A549 (cell line): ENCODE data around the gene IL18RAP. TPM values are rescaled to one million over a fixed set of nuclear protein-coding genes. Genes with fewer than 3 reads are reported as not detected.

ENCODE experiments used
- ATAC-seq, 2 experiments: fragments of 200-7000 bp in 1 of 2; fragments of >200 bp in 1 of 2; cut with Nextera tagmentation in 1 of 2; cut with Tn5 transposase in 1 of 2; 3 replicates each; pipeline versions ENCODE4 v1.8.0 to v1.9.1; 2018 to 2020; ENCODE audit warnings: mild to moderate bottlenecking in 1 of 2, moderate library complexity in 1 of 2
- CTCF ChIA-PET: fragments of 300-600 bp; sonication (Branson Sonifier 250); formaldehyde crosslinking; extraction: SDS; loops from one replicate; lab custom pipeline; 2021; ENCODE audit warnings: antibody characterized with exemption, inconsistent platforms; lab: Yijun Ruan, JAX
- POLR2A ChIA-PET: fragments of 350-600 bp; formaldehyde crosslinking; extraction: SDS; loops from one replicate; lab custom pipeline; 2021; ENCODE audit warnings: antibody characterized with exemption, inconsistent platforms; lab: Yijun Ruan, JAX
- DNase-seq, 2 experiments: peaks; one replicate each; pipeline versions ENCODE4 v3.0.0 to v3.0.0-alpha.2; 2011 to 2016; ENCODE audit warnings: low read depth in 1 of 2, low spot score in 1 of 2
- FAIRE-seq: peaks from 2 replicates; lab custom pipeline; 2011; peaks lifted over from hg19 to GRCh38; lab: Jason Lieb, UNC
- H3K27ac ChIP-seq, 2 experiments: fragments of >200 bp; sonication (Bioruptor Twin); formaldehyde crosslinking; 3 replicates each; pipeline ENCODE4 v1.5.1; 2016 to 2017
- H3K4me1 ChIP-seq: fragments of >200 bp; sonication (Bioruptor Twin); formaldehyde crosslinking; 3 replicates; pipeline ENCODE4 v1.6.1; 2016
- H3K4me2 ChIP-seq: fragments of >200 bp; sonication (Bioruptor Twin); formaldehyde crosslinking; 3 replicates; pipeline ENCODE4 v1.6.1; 2016
- H3K4me3 ChIP-seq: fragments of >200 bp; sonication (Bioruptor Twin); formaldehyde crosslinking; 3 replicates; pipeline ENCODE4 v1.5.1; 2016
- H3K9me3 ChIP-seq: fragments of >200 bp; sonication (Bioruptor Twin); formaldehyde crosslinking; 3 replicates; pipeline ENCODE4 v1.6.1; 2016
- CBX8 ChIP-seq: fragments of 200-600 bp; sonication (generic); IDR thresholded peaks from 2 replicates; pipeline ENCODE4 v1.6.1; 2016
- CEBPB ChIP-seq, 2 experiments: fragments of >200 bp in 1 of 2; sonication (Bioruptor Twin) in 1 of 2; formaldehyde crosslinking in 1 of 2; IDR thresholded peaks; 2 replicates each; pipeline ENCODE4 v1.6.1; 2012 to 2016
- CHD2 ChIP-seq: fragments of 150-350 bp; IDR thresholded peaks from 2 replicates; pipeline ENCODE4 v1.6.1; 2014; ENCODE audit warnings: low read length; ENCODE audit not compliant: partially characterized antibody
- CTCF ChIP-seq: fragments of >200 bp; sonication (Bioruptor Twin); formaldehyde crosslinking; IDR thresholded peaks from 3 replicates; pipeline ENCODE4 v1.5.1; 2016
- EHMT2 ChIP-seq: fragments of 200-600 bp; sonication (generic); IDR thresholded peaks from 2 replicates; pipeline ENCODE4 v1.6.1; 2016; ENCODE audit warnings: antibody characterized with exemption, low read depth, mild to moderate bottlenecking, moderate library complexity
- EP300 ChIP-seq, 2 experiments: fragments of >200 bp; sonication (Bioruptor Twin); formaldehyde crosslinking; IDR thresholded peaks; 2 replicates in 1 of 2; 3 replicates in 1 of 2; pipeline ENCODE4 v1.6.1; 2016 to 2017
- ESRRA ChIP-seq: fragments of 150-350 bp; IDR thresholded peaks from 2 replicates; pipeline ENCODE4 v1.6.1; 2014; ENCODE audit warnings: mild to moderate bottlenecking, low read length, borderline replicate concordance
- FOSB ChIP-seq: fragments of 250-450 bp; sonication (Bioruptor Pico); IDR thresholded peaks from 2 replicates; pipeline ENCODE4 v1.5.0; 2020; ENCODE audit warnings: mild to moderate bottlenecking, moderate library complexity
- FOXS1 ChIP-seq: fragments of 250-450 bp; sonication (Bioruptor Pico); IDR thresholded peaks from 2 replicates; pipeline ENCODE4 v1.5.0; 2020; ENCODE audit warnings: mild to moderate bottlenecking, moderate library complexity
- HDAC2 ChIP-seq: fragments of 200-600 bp; sonication (generic); IDR thresholded peaks from 2 replicates; pipeline ENCODE4 v1.6.1; 2016
- HEYL ChIP-seq: fragments of 250-450 bp; sonication (Bioruptor Pico); IDR thresholded peaks from 2 replicates; pipeline ENCODE4 v1.8.0; 2021; ENCODE audit warnings: mild to moderate bottlenecking, moderate library complexity
- HOXB5 ChIP-seq: fragments of 250-450 bp; sonication (Bioruptor Pico); IDR thresholded peaks from 2 replicates; pipeline ENCODE4 v1.5.0; 2020; ENCODE audit warnings: mild to moderate bottlenecking, moderate library complexity
- JUN ChIP-seq, 2 experiments: fragments of >200 bp; sonication (Bioruptor Twin); formaldehyde crosslinking; IDR thresholded peaks; 2 replicates in 1 of 2; 3 replicates in 1 of 2; pipeline ENCODE4 v1.6.1; 2016 to 2017
- KDM1A ChIP-seq: fragments of 200-600 bp; sonication (generic); IDR thresholded peaks from 2 replicates; pipeline ENCODE4 v1.6.1; 2016; ENCODE audit warnings: low read depth, mild to moderate bottlenecking
- MAFK ChIP-seq: fragments of 450-650 bp; IDR thresholded peaks from 2 replicates; pipeline ENCODE4 v1.6.1; 2014; ENCODE audit not compliant: partially characterized antibody
- MYC ChIP-seq: IDR thresholded peaks from 2 replicates; pipeline ENCODE4 v1.6.1; 2012; ENCODE audit warnings: mild to moderate bottlenecking, inconsistent platforms, low read length, improper control_type of control experiment, borderline replicate concordance
- NPAS2 ChIP-seq: fragments of 250-450 bp; sonication (Bioruptor Pico); IDR thresholded peaks from 2 replicates; pipeline ENCODE4 v1.8.0; 2022; ENCODE audit warnings: mild to moderate bottlenecking, moderate library complexity, borderline replicate concordance
- NR3C1 ChIP-seq: fragments of >200 bp; sonication (Bioruptor Twin); formaldehyde crosslinking; IDR thresholded peaks from 3 replicates; pipeline ENCODE4 v1.6.1; 2017
- POLR2A ChIP-seq: IDR thresholded peaks from 2 replicates; pipeline ENCODE4 v1.6.1; 2012; ENCODE audit warnings: mild to moderate bottlenecking, low read length
- RFX5 ChIP-seq: fragments of 450-650 bp; IDR thresholded peaks from 2 replicates; pipeline ENCODE4 v1.7.1; 2014; ENCODE audit warnings: antibody characterized with exemption, mild to moderate bottlenecking, moderate library complexity
- RNF2 ChIP-seq: fragments of 200-600 bp; sonication (generic); IDR thresholded peaks from 2 replicates; pipeline ENCODE4 v1.6.1; 2016; ENCODE audit warnings: low read depth, mild to moderate bottlenecking, antibody characterized with exemption, moderate library complexity, borderline replicate concordance
- SMC3 ChIP-seq: fragments of >200 bp; sonication (Bioruptor Twin); formaldehyde crosslinking; IDR thresholded peaks from 3 replicates; pipeline ENCODE4 v1.6.1; 2018; ENCODE audit warnings: inconsistent platforms
- SREBF2 ChIP-seq: fragments of 450-650 bp; IDR thresholded peaks from 2 replicates; pipeline ENCODE4 v1.6.1; 2014; ENCODE audit warnings: mild to moderate bottlenecking, moderate library complexity
- TFCP2L1 ChIP-seq: fragments of 250-450 bp; sonication (Bioruptor Pico); IDR thresholded peaks from 2 replicates; pipeline ENCODE4 v1.5.0; 2021; ENCODE audit warnings: mild to moderate bottlenecking
- ZNF302 ChIP-seq: fragments of 250-450 bp; sonication (Bioruptor Pico); IDR thresholded peaks from 2 replicates; pipeline ENCODE4 v1.9.0; 2021; ENCODE audit warnings: inconsistent platforms, mild to moderate bottlenecking, moderate library complexity
- ZSCAN20 ChIP-seq: fragments of 250-450 bp; sonication (Bioruptor Pico); IDR thresholded peaks from 2 replicates; pipeline ENCODE4 v1.8.0; 2022; ENCODE audit warnings: mild to moderate bottlenecking, moderate library complexity
- WGBS: methylation state at CpG from one replicate; pipeline ENCODE4 v1.1.6; 2017; ENCODE audit errors: missing lambda C conversion rate; 5-methylcytosine and 5-hydroxymethylcytosine counted together
- polyA plus RNA-seq, 4 experiments: library from polyadenylated mRNA; depleted of rRNA in 3 of 4; stranded (reverse); fragments of >200 nt; fragmentation: RNase III in 1 of 4; extraction: RNeasy Plus Mini Kit Qiagen cat#74134 plus additional on column Dnase treatment in 1 of 4; gene quantifications; 2 replicates in 3 of 4; 3 replicates in 1 of 4; pipeline ENCODE4 v1.2.3, GENCODE V29; 2011 to 2017
- TF ChIP-seq, protein P1 (sequence below): fragments of 150-350 bp; IDR thresholded peaks from 2 replicates; pipeline ENCODE4 v1.6.1; 2014; ENCODE audit warnings: low read depth, mild to moderate bottlenecking, low read length
- TF ChIP-seq, protein P2 (sequence below): fragments of 450-650 bp; IDR thresholded peaks from 2 replicates; pipeline ENCODE4 v1.6.1; 2014; ENCODE audit warnings: antibody characterized with exemption
- TF ChIP-seq, protein P3 (sequence below): fragments of 250-450 bp; sonication (Bioruptor Pico); IDR thresholded peaks from 2 replicates; pipeline ENCODE4 v1.5.0; 2020; ENCODE audit warnings: low read depth, mild to moderate bottlenecking, moderate library complexity
- TF ChIP-seq, protein P4 (sequence below): fragments of 250-450 bp; sonication (Bioruptor Pico); IDR thresholded peaks from 2 replicates; pipeline ENCODE4 v1.5.0; 2021; ENCODE audit warnings: mild to moderate bottlenecking, moderate library complexity, borderline replicate concordance

The IL18RAP gene
- polyA plus RNA-seq, 2 of the 4 experiments (the other 2 are of a cell fraction), result 0.04 TPM; not detected in 1

- no peak for DNase-seq
- TF ChIP-seq SREBF2 (no peak), SMC3 (no peak), KDM1A (no peak), FOXS1 (CRISPR knock-in tag) (no peak), MYC (no peak)
- Histone ChIP-seq H3K27ac (no peak overlapping the region), H3K4me2 (no peak overlapping the region), H3K4me1 (no peaks in the 10 kb centered on the region), H3K4me3 (no peak overlapping the region), H3K9me3 (no peaks in the 10 kb centered on the region; the same call in 2 of the 3 replicates)
- no peak for FAIRE-seq
- CTCF ChIA-PET, result interaction anchor here (0.5 to 3.5 kb wide), 6 partner anchors 10 to 553 kb away, joined by 3 to 20 read pairs (median 4); partner anchors contain the start of gene SLC9A4
- no peak for ATAC-seq
- POLR2A ChIA-PET, result no interaction called here
- 76% methylated on average over 4 of the region's 4 CpGs for WGBS
Measured at GRCh38 chr2:102453501-102453900, 30.5 kb downstream of the IL18RAP start.

DNA sequence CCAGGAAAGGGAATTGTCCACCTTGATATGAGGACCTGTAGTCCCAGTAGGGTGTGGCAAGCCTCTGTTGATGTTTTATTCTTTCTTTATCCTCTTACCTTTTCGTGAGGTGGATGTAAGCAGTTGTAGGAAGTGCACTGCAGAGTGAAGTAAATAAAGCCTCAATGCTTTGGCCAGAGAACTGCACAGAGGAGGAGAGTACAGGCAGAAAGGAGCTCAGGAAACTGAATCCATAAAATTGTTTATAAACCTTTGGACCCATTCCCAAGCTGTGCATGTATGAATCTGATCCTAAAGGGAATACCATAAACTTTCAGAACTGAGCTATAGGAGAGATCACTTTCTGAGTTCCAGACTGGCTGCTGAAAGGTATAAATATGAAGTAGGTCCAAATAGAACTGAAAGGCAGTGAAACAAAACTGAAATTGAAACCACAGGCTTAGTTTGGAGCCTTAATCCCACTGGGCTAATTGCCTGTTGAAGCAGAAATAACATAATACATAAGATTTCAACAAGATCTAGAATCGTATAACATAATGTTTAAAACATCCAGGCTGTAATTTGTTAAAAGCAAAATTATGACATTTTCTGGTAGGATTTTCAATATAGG is 32.2 kb downstream of the IL18RAP start:
- Histone ChIP-seq H3K4me2 (no peak overlapping the region), H3K4me1 (no peaks in the 10 kb centered on the region), H3K27ac (no peak overlapping the region), H3K4me3 (no peak overlapping the region)
- ATAC-seq, result no peak
- FAIRE-seq, result no peak
- WGBS, result 41% methylated on average over 2 of the region's 2 CpGs
- TF ChIP-seq EHMT2 (no peak), CEBPB (IDR thresholded peaks at IDR 0.05) (no peak), HDAC2 (no peak), CHD2 (no peak), NPAS2 (CRISPR knock-in tag) (no peak), SMC3 (no peak), HOXB5 (CRISPR knock-in tag) (no peak), RFX5 (no peak), RNF2 (no peak), JUN (IDR thresholded peaks at IDR 0.05) (no peak), CBX8 (no peak), ZNF302 (no peak), CTCF (no peak)
- TF ChIP-seq, protein P1, sequence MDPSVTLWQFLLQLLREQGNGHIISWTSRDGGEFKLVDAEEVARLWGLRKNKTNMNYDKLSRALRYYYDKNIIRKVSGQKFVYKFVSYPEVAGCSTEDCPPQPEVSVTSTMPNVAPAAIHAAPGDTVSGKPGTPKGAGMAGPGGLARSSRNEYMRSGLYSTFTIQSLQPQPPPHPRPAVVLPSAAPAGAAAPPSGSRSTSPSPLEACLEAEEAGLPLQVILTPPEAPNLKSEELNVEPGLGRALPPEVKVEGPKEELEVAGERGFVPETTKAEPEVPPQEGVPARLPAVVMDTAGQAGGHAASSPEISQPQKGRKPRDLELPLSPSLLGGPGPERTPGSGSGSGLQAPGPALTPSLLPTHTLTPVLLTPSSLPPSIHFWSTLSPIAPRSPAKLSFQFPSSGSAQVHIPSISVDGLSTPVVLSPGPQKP, result no peak
- TF ChIP-seq, all 56 proteins: peak for 0
- no peak for DNase-seq
- ChIA-PET POLR2A (no interaction called here), CTCF (interaction anchor here (0.8 to 3.0 kb wide), 3 partner anchors 8 to 99 kb away, joined by 3 to 11 read pairs (median 3); partner anchors contain the start of genes IL18R1 and SLC9A4)
- no peaks in the 10 kb centered on the region; the same call in 2 of the 3 replicates for H3K9me3 ChIP-seq

DNA sequence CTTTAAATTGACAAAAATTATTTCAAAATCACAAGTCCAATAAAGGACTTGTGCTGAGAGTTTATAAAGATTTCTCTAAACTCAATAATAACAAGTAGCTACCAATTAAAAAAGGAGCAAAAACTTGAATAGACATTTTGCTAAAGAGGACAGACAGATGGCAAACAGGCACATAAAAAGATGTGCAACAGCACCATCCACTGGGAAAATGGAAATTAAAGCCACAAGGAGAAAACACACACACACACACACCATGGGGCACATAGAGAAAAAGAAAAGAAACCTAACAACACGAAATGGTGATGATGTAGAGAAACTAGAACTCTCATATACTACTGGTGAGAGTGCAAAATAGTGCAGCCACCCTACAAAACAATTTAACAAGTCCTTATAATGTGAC is 37.5 kb downstream of the IL18RAP start:
- Histone ChIP-seq H3K27ac (no peak overlapping the region), H3K4me2 (no peak overlapping the region), H3K4me3 (no peak overlapping the region), H3K9me3 (no peaks in the 10 kb centered on the region), H3K4me1 (no peaks in the 10 kb centered on the region)
- POLR2A ChIA-PET, result no interaction called here
- ATAC-seq (no peak), FAIRE-seq (no peak), DNase-seq (no peak)
- WGBS, result 0% methylated on average over 1 of the region's 1 CpG
- CTCF ChIA-PET, result interaction anchor here (0.6 to 6.1 kb wide), 7 partner anchors 12 to 243 kb away, joined by 3 to 34 read pairs (median 3); partner anchors contain the start of gene SLC9A4
- TF ChIP-seq EP300 (IDR thresholded peaks at IDR 0.05) (no peak), POLR2A (no peak), NR3C1 (no peak), ZNF302 (no peak), EHMT2 (no peak), MAFK (no peak), ZSCAN20 (CRISPR knock-in tag) (no peak), TFCP2L1 (CRISPR knock-in tag) (no peak), ESRRA (no peak), HOXB5 (CRISPR knock-in tag) (no peak), FOSB (CRISPR knock-in tag) (no peak), HEYL (CRISPR knock-in tag) (no peak)
- TF ChIP-seq, protein P2, sequence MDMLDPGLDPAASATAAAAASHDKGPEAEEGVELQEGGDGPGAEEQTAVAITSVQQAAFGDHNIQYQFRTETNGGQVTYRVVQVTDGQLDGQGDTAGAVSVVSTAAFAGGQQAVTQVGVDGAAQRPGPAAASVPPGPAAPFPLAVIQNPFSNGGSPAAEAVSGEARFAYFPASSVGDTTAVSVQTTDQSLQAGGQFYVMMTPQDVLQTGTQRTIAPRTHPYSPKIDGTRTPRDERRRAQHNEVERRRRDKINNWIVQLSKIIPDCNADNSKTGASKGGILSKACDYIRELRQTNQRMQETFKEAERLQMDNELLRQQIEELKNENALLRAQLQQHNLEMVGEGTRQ, result no peak
- TF ChIP-seq, protein P3, sequence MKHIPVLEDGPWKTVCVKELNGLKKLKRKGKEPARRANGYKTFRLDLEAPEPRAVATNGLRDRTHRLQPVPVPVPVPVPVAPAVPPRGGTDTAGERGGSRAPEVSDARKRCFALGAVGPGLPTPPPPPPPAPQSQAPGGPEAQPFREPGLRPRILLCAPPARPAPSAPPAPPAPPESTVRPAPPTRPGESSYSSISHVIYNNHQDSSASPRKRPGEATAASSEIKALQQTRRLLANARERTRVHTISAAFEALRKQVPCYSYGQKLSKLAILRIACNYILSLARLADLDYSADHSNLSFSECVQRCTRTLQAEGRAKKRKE (CRISPR knock-in tag), result no peak
- TF ChIP-seq, protein P4, sequence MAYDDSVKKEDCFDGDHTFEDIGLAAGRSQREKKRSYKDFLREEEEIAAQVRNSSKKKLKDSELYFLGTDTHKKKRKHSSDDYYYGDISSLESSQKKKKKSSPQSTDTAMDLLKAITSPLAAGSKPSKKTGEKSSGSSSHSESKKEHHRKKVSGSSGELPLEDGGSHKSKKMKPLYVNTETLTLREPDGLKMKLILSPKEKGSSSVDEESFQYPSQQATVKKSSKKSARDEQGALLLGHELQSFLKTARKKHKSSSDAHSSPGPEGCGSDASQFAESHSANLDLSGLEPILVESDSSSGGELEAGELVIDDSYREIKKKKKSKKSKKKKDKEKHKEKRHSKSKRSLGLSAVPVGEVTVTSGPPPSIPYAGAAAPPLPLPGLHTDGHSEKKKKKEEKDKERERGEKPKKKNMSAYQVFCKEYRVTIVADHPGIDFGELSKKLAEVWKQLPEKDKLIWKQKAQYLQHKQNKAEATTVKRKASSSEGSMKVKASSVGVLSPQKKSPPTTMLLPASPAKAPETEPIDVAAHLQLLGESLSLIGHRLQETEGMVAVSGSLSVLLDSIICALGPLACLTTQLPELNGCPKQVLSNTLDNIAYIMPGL (CRISPR knock-in tag), result no peak
